PC-9 (cell line): ENCODE results near the gene UNC5C. TPM values are rescaled to one million over a fixed set of nuclear protein-coding genes. Genes with fewer than 3 reads are reported as not detected.

Source experiments
- BruUV-seq: library from RNA; stranded (reverse); fragments of 400-500 nt; replicated peaks from 2 replicates; lab custom pipeline; 2021; lab: Mats Ljungman, UMichigan
- CTCF ChIA-PET: fragments of 300-600 bp; sonication (Branson Sonifier 250); formaldehyde crosslinking; loops from one replicate; lab custom pipeline; 2022; ENCODE audit warnings: antibody characterized with exemption; lab: Charles Lee
- POLR2A ChIA-PET: fragments of 300-600 bp; sonication (Branson Sonifier 250); formaldehyde crosslinking; loops from one replicate; lab custom pipeline; 2022; ENCODE audit warnings: antibody characterized with exemption; ENCODE audit not compliant: unreplicated experiment; lab: Charles Lee
- DNase-seq, 2 experiments: peaks; one replicate each; pipeline versions ENCODE4 v3.0.0 to v3.0.0-alpha.2; 2015 to 2022; ENCODE audit warnings: mixed read lengths in 1 of 2
- H2AFZ ChIP-seq: fragments of 200-600 bp; sonication (generic); 2 replicates; pipeline ENCODE4 v1.8.1; 2017; ENCODE audit warnings: antibody characterized with exemption
- H3F3A ChIP-seq: fragments of 200-600 bp; sonication (generic); 2 replicates; pipeline ENCODE4 v1.8.1; 2017; ENCODE audit warnings: antibody characterized with exemption, mild to moderate bottlenecking, low read depth; ENCODE audit not compliant: insufficient read depth
- H3K27ac ChIP-seq: fragments of 200-600 bp; sonication (generic); 2 replicates; pipeline ENCODE4 v1.6.1; 2016; ENCODE audit warnings: mixed run types
- H3K27me3 ChIP-seq: fragments of 200-600 bp; sonication (generic); 2 replicates; pipeline ENCODE4 v1.6.1; 2016; ENCODE audit warnings: low read depth, mixed run types; ENCODE audit not compliant: insufficient read depth
- H3K36me3 ChIP-seq: fragments of 200-600 bp; sonication (generic); 2 replicates; pipeline ENCODE4 v1.6.1; 2016; ENCODE audit warnings: low read depth, mixed run types
- H3K4me1 ChIP-seq: fragments of 200-600 bp; sonication (generic); replicated peaks from 2 replicates; pipeline ENCODE4 v1.6.1; 2016; ENCODE audit warnings: mixed run types; ENCODE audit not compliant: insufficient read depth
- H3K4me2 ChIP-seq: fragments of 200-600 bp; sonication (generic); 2 replicates; pipeline ENCODE4 v1.6.1; 2017; ENCODE audit warnings: mixed run types
- H3K4me3 ChIP-seq: fragments of 200-600 bp; sonication (generic); 2 replicates; pipeline ENCODE4 v1.6.1; 2016; ENCODE audit warnings: mixed run types
- H3K79me2 ChIP-seq: fragments of 200-600 bp; sonication (generic); 2 replicates; pipeline ENCODE4 v1.6.1; 2017; ENCODE audit warnings: low read depth, mixed run types
- H3K9me2 ChIP-seq: fragments of 200-600 bp; sonication (generic); 2 replicates; pipeline ENCODE4 v1.8.1; 2017; ENCODE audit warnings: mild to moderate bottlenecking; ENCODE audit not compliant: insufficient read depth
- H3K9me3 ChIP-seq: fragments of 200-600 bp; sonication (generic); 2 replicates; pipeline ENCODE4 v1.8.1; 2016; ENCODE audit warnings: low read depth; ENCODE audit not compliant: insufficient read depth
- H4K20me1 ChIP-seq: fragments of 200-600 bp; sonication (generic); 2 replicates; pipeline ENCODE4 v1.8.1; 2017; ENCODE audit not compliant: insufficient read depth
- EZH2 ChIP-seq: fragments of 200-600 bp; sonication (generic); IDR thresholded peaks from 2 replicates; pipeline ENCODE4 v1.8.0; 2017; ENCODE audit warnings: antibody characterized with exemption, low read depth
- intact Hi-C: fragments of 100-400 bp; cut with micrococcal nuclease; formaldehyde crosslinking; loops from one replicate; pipeline ENCODE4 v1.10.0; 2022; ENCODE audit not compliant: unreplicated experiment
- total RNA-seq: library from RNA; stranded (reverse); gene quantifications from 2 replicates; pipeline ENCODE4 v1.2.3, GENCODE V29; 2021
- TF ChIP-seq, protein P1 (sequence below): fragments of 200-600 bp; sonication (generic); conservative IDR thresholded peaks from 2 replicates; pipeline ENCODE4 v1.6.1; 2017; ENCODE audit warnings: mixed run types, antibody characterized with exemption, mild to moderate bottlenecking, moderate library complexity

UNC5C gene
- total RNA-seq, 1 experiment from 2014 or later, result not detected

- TF ChIP-seq, protein P1, sequence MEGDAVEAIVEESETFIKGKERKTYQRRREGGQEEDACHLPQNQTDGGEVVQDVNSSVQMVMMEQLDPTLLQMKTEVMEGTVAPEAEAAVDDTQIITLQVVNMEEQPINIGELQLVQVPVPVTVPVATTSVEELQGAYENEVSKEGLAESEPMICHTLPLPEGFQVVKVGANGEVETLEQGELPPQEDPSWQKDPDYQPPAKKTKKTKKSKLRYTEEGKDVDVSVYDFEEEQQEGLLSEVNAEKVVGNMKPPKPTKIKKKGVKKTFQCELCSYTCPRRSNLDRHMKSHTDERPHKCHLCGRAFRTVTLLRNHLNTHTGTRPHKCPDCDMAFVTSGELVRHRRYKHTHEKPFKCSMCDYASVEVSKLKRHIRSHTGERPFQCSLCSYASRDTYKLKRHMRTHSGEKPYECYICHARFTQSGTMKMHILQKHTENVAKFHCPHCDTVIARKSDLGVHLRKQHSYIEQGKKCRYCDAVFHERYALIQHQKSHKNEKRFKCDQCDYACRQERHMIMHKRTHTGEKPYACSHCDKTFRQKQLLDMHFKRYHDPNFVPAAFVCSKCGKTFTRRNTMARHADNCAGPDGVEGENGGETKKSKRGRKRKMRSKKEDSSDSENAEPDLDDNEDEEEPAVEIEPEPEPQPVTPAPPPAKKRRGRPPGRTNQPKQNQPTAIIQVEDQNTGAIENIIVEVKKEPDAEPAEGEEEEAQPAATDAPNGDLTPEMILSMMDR, result no peak
- TF ChIP-seq EZH2, result no peak
- Histone ChIP-seq H3K36me3 (no peaks in the 10 kb centered on the region), H3K4me2 (no peak overlapping the region), H3K79me2 (no peaks in the 10 kb centered on the region), H3K9me2 (no peaks in the 10 kb centered on the region), H4K20me1 (no peaks in the 10 kb centered on the region), H3K27ac (no peak overlapping the region), H3K27me3 (no peaks in the 10 kb centered on the region), H3K9me3 (no peaks in the 10 kb centered on the region), H3K4me1 (no peaks in the 10 kb centered on the region), H3K4me3 (no peak overlapping the region), H2AFZ (no peak overlapping the region), H3F3A (no peaks in the 10 kb centered on the region)
- POLR2A ChIA-PET, result no interaction called here
- intact Hi-C loops, result no loop called here
- no peak for DNase-seq
- BruUV-seq, result no TSS peak
- CTCF ChIA-PET, result interaction anchor here (0.6 kb wide), 1 partner anchor 832 kb away, joined by 3 read pairs; no protein-coding TSS in a partner anchor
Measured at GRCh38 chr4:95532305-95532704, 16.5 kb downstream of the UNC5C start.

DNA sequence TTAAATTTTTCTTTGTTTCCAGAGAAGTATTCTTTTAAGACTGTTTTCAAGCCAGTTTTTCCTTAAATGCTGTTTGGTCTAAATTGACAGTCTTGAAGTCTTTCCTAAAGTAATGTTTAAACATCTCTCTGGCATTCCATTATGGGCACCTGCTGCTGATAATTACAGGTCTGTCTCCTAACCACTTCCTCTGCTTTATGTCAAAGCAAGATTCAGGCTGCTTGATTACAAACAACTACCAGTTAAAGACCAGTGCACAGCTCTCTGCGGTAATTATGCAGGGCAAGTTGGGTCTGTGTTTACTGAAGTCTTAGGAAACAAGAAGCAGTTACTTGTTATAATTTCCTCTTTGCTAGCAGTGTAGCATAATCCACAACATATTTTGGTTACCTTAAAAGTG lies 17.6 kb downstream of the UNC5C start:
- no peaks in the 10 kb centered on the region for H3K9me2 ChIP-seq
- H3K27me3 ChIP-seq, result no peaks in the 10 kb centered on the region
- no peaks in the 10 kb centered on the region for H3K9me3 ChIP-seq
- ChIA-PET POLR2A (no interaction called here), CTCF (no interaction called here)
- no peaks in the 10 kb centered on the region for H3K36me3 ChIP-seq
- H2AFZ ChIP-seq, result no peak overlapping the region
- H3K79me2 ChIP-seq, result no peaks in the 10 kb centered on the region
- no peaks in the 10 kb centered on the region for H3F3A ChIP-seq
- intact Hi-C loops, result no loop called here
- TF ChIP-seq, protein P1, result no peak
- TF ChIP-seq EZH2, result no peak
- no peaks in the 10 kb centered on the region for H3K4me1 ChIP-seq
- no peak overlapping the region for H3K4me2 ChIP-seq
- BruUV-seq, result no TSS peak
- DNase-seq, result no peak
- no peak overlapping the region for H3K27ac ChIP-seq
- no peak overlapping the region for H3K4me3 ChIP-seq
- H4K20me1 ChIP-seq, result no peaks in the 10 kb centered on the region

DNA sequence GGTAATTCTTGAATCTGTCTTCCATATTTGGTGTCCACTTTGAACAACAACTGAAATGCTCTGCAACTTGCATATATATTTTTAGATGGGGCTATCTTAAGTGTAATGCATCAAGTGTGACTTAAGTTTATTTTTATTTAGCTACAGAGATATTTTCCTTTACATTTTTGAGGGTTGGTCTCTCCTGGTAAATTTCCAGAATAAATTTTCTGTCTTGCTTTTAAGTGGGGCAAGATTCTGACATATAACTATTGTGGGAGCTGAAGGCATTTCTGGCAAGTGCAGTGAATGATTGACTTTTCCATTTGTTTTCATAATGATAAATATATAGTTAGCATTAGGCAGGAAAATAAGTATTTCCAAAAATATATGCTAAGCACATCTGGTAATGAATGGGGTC lies 18.8 kb downstream of the UNC5C start:
- DNase-seq, result no peak
- no peak overlapping the region for H3K4me2 ChIP-seq
- H3K4me1 ChIP-seq, result no peaks in the 10 kb centered on the region
- H3K9me3 ChIP-seq, result no peaks in the 10 kb centered on the region
- intact Hi-C loops, result no loop called here
- H3K27me3 ChIP-seq, result no peaks in the 10 kb centered on the region
- H3K36me3 ChIP-seq, result no peaks in the 10 kb centered on the region
- no peaks in the 10 kb centered on the region for H4K20me1 ChIP-seq
- no peaks in the 10 kb centered on the region for H3K9me2 ChIP-seq
- no peak overlapping the region for H3K27ac ChIP-seq
- H3F3A ChIP-seq, result no peaks in the 10 kb centered on the region
- TF ChIP-seq, protein P1, result no peak
- TF ChIP-seq EZH2, result no peak
- BruUV-seq, result no TSS peak
- H3K4me3 ChIP-seq, result no peak overlapping the region
- H3K79me2 ChIP-seq, result no peaks in the 10 kb centered on the region
- POLR2A ChIA-PET, result no interaction called here
- CTCF ChIA-PET, result no interaction called here
- H2AFZ ChIP-seq, result no peak overlapping the region
